ENCODE data around the gene STXBP3. TPM values are rescaled to one million over a fixed set of nuclear protein-coding genes. Genes with fewer than 3 reads are reported as not detected.

STXBP3 gene
- total and polyA plus RNA-seq, 2 donors (not counting 3 experiments of a cell fraction or from before 2014, with no cell fraction given) = 9.4 to 44.1 TPM

GRCh38 chr1:108785264-108785663 is 38.8 kb downstream of the STXBP3 start:
- no peak for TF ChIP-seq MYC (IDR thresholded peaks at IDR 0.05; ENCODE audit: low read depth, low read length)
- no peak for TF ChIP-seq POLR2A (IDR thresholded peaks at IDR 0.05; ENCODE audit: low read depth, low read length)
- no peak for TF ChIP-seq CTCF (IDR thresholded peaks at IDR 0.05; ENCODE audit: extremely low read depth in 1 of 2, insufficient read depth in 1 of 2, low read depth in 1 of 2, low read length in 2 of 2)
- no peak for TF ChIP-seq GATA2 (IDR thresholded peaks at IDR 0.05; ENCODE audit: insufficient read depth, insufficient read length, low read depth, low read length)
- TF ChIP-seq POLR2AphosphoS5 (IDR thresholded peaks at IDR 0.05; ENCODE audit: insufficient read depth, low read depth, low read length) = no peak
- Histone ChIP-seq H3K79me2 (ENCODE audit: control insufficient read depth, insufficient read depth, low read length) (no peaks in the 10 kb centered on the region), H3K4me2 (ENCODE audit: insufficient read depth, low read length) (no peak overlapping the region), H3K9me1 (replicated peaks; ENCODE audit: control insufficient read depth, extremely low read depth, insufficient read depth, low read length) (no peaks in the 10 kb centered on the region), H4K20me1 (replicated peaks; ENCODE audit: control insufficient read depth, extremely low read depth, insufficient read depth, low read length) (no peaks in the 10 kb centered on the region), H3K27ac (ENCODE audit: insufficient read depth, low read depth, low read length) (no peak overlapping the region), H2AFZ (ENCODE audit: low read depth, low read length) (no peak overlapping the region), H3K9ac (replicated peaks; ENCODE audit: extremely low read depth, insufficient read depth, low read length) (no peak overlapping the region), H3K4me3 (replicated peaks in 1 of 3; ENCODE audit: insufficient read depth in 1 of 3, low read depth in 1 of 3, low read length in 3 of 3) (no peak overlapping the region), H3K27me3 (ENCODE audit: control insufficient read depth in 2 of 2, insufficient read depth in 2 of 2, low read length in 2 of 2) (no peaks in the 10 kb centered on the region), H3K9me3 (replicated peaks; ENCODE audit: control insufficient read depth, insufficient read depth, low read length) (peaks cover 6% of the 10 kb centered on the region), H3K4me1 (ENCODE audit: control insufficient read depth, extremely low read depth, insufficient read depth, low read length) (peaks cover 6% of the 10 kb centered on the region), H3K36me3 (ENCODE audit: control insufficient read depth in 2 of 2, extremely low read depth in 1 of 2, insufficient read depth in 2 of 2, low read length in 2 of 2) (peaks cover 8 to 21% of the 10 kb centered on the region in 2 experiments)
- DNase-seq (ENCODE audit: low read depth, low spot score) = no peak
- no TSS peak for BruUV-seq (replicated peaks)
- ChIA-PET POLR2A (no interaction called here), CTCF (no interaction called here)
- FAIRE-seq = no peak
- intact Hi-C loops (cut with micrococcal nuclease) (no loop called here), dilution Hi-C loops (cut with MboI; ENCODE audit: extremely low pct_ligation_motif_present, low sequenced_read_pairs) (no loop called here)

GRCh38 chr1:108785880-108786279 is 39.4 kb downstream of the STXBP3 start:
- Histone ChIP-seq H3K79me2 (ENCODE audit: control insufficient read depth, insufficient read depth, low read length) (no peaks in the 10 kb centered on the region), H3K4me2 (ENCODE audit: insufficient read depth, low read length) (no peak overlapping the region), H3K27ac (ENCODE audit: insufficient read depth, low read depth, low read length) (no peak overlapping the region), H3K4me1 (ENCODE audit: control insufficient read depth, extremely low read depth, insufficient read depth, low read length) (peaks cover 5% of the 10 kb centered on the region), H3K27me3 (ENCODE audit: control insufficient read depth in 2 of 2, insufficient read depth in 2 of 2, low read length in 2 of 2) (no peaks in the 10 kb centered on the region), H4K20me1 (replicated peaks; ENCODE audit: control insufficient read depth, extremely low read depth, insufficient read depth, low read length) (no peaks in the 10 kb centered on the region), H3K9me1 (replicated peaks; ENCODE audit: control insufficient read depth, extremely low read depth, insufficient read depth, low read length) (no peaks in the 10 kb centered on the region), H2AFZ (ENCODE audit: low read depth, low read length) (no peak overlapping the region), H3K9me3 (replicated peaks; ENCODE audit: control insufficient read depth, insufficient read depth, low read length) (peaks cover 6% of the 10 kb centered on the region), H3K9ac (replicated peaks; ENCODE audit: extremely low read depth, insufficient read depth, low read length) (no peak overlapping the region), H3K36me3 (ENCODE audit: control insufficient read depth in 2 of 2, extremely low read depth in 1 of 2, insufficient read depth in 2 of 2, low read length in 2 of 2) (peaks cover 8 to 21% of the 10 kb centered on the region in 2 experiments), H3K4me3 (replicated peaks in 1 of 3; ENCODE audit: insufficient read depth in 1 of 3, low read depth in 1 of 3, low read length in 3 of 3) (no peak overlapping the region)
- ChIA-PET CTCF (no interaction called here), POLR2A (no interaction called here)
- TF ChIP-seq EZH2 (IDR thresholded peaks at IDR 0.05; ENCODE audit: borderline replicate concordance, low read depth, low read length, severe bottlenecking) (no peak), CTCF (IDR thresholded peaks at IDR 0.05; ENCODE audit: extremely low read depth in 1 of 2, insufficient read depth in 1 of 2, low read depth in 1 of 2, low read length in 2 of 2) (no peak), POLR2A (IDR thresholded peaks at IDR 0.05; ENCODE audit: low read depth, low read length) (no peak), JUN (IDR thresholded peaks at IDR 0.05; ENCODE audit: borderline replicate concordance, insufficient read depth, insufficient read length, low read depth) (no peak), POLR2AphosphoS5 (IDR thresholded peaks at IDR 0.05; ENCODE audit: insufficient read depth, low read depth, low read length) (no peak), MYC (IDR thresholded peaks at IDR 0.05; ENCODE audit: low read depth, low read length) (no peak)
- dilution Hi-C loops (cut with MboI; ENCODE audit: extremely low pct_ligation_motif_present, low sequenced_read_pairs) (no loop called here), intact Hi-C loops (cut with micrococcal nuclease) (no loop called here)
- no peak for FAIRE-seq
- BruUV-seq (replicated peaks) = no TSS peak
- no peak for DNase-seq (ENCODE audit: low read depth, low spot score)
